GM23338 (cell line): Measurements from ENCODE around the gene BICDL2. TPM values are rescaled to one million over a fixed set of nuclear protein-coding genes. Genes with fewer than 3 reads are reported as not detected.

Experiments used
- ATAC-seq: fragments of 200-7000 bp; cut with Tn5 transposase; 3 replicates; pipeline ENCODE4 v1.9.1; 2020
- DNase-seq: peaks from one replicate; pipeline ENCODE4 v3.0.0-alpha.2; 2015; ENCODE audit warnings: low spot score
- H2AFZ ChIP-seq: fragments of 200-600 bp; sonication (generic); 2 replicates; pipeline ENCODE4 v1.8.0; 2016; ENCODE audit warnings: antibody characterized with exemption, mild to moderate bottlenecking, moderate library complexity
- H3F3A ChIP-seq: fragments of 200-600 bp; sonication (generic); replicated peaks from 2 replicates; pipeline ENCODE4 v1.8.0; 2017; ENCODE audit warnings: antibody characterized with exemption, mixed run types, low read depth
- H3K27ac ChIP-seq: fragments of 200-600 bp; sonication (generic); 2 replicates; pipeline ENCODE4 v1.6.1; 2016; ENCODE audit warnings: low read depth
- H3K27me3 ChIP-seq: fragments of 200-600 bp; sonication (generic); 2 replicates; pipeline ENCODE4 v1.8.0; 2016; ENCODE audit warnings: mild to moderate bottlenecking, mixed run types, moderate library complexity; ENCODE audit not compliant: insufficient read depth
- H3K36me3 ChIP-seq: fragments of 200-600 bp; sonication (generic); 2 replicates; pipeline ENCODE4 v1.8.0; 2016; ENCODE audit warnings: mild to moderate bottlenecking; ENCODE audit not compliant: insufficient read depth
- H3K4me1 ChIP-seq: fragments of 200-600 bp; sonication (generic); 2 replicates; pipeline ENCODE4 v1.8.0; 2016; ENCODE audit warnings: mild to moderate bottlenecking, moderate library complexity; ENCODE audit not compliant: insufficient read depth
- H3K4me2 ChIP-seq: fragments of 200-600 bp; sonication (generic); 2 replicates; pipeline ENCODE4 v1.7.1; 2017; ENCODE audit warnings: mixed run types
- H3K4me3 ChIP-seq: fragments of 200-600 bp; sonication (generic); 2 replicates; pipeline ENCODE4 v1.6.1; 2016; ENCODE audit warnings: mixed run types
- H3K79me2 ChIP-seq: fragments of 200-600 bp; sonication (generic); replicated peaks from 2 replicates; pipeline ENCODE4 v1.8.0; 2017; ENCODE audit warnings: mild to moderate bottlenecking; ENCODE audit not compliant: insufficient read depth
- H3K9me2 ChIP-seq: fragments of 200-600 bp; sonication (generic); 2 replicates; pipeline ENCODE4 v1.8.0; 2017; ENCODE audit not compliant: insufficient read depth
- H4K20me1 ChIP-seq: fragments of 200-600 bp; sonication (generic); replicated peaks from 2 replicates; pipeline ENCODE4 v1.8.0; 2017; ENCODE audit warnings: mild to moderate bottlenecking; ENCODE audit not compliant: insufficient read depth
- H3K27ac Mint-ChIP-seq: 2 replicates; pipeline ENCODE4 v1.8.0; 2020; ENCODE audit warnings: inconsistent platforms, mild to moderate bottlenecking, moderate library complexity, mixed read lengths
- H3K27me3 Mint-ChIP-seq: 3 replicates; pipeline ENCODE4 v1.8.0; 2022; ENCODE audit warnings: low read depth, mild to moderate bottlenecking, moderate library complexity, mixed read lengths, inconsistent platforms; ENCODE audit not compliant: insufficient read depth, poor library complexity
- H3K36me3 Mint-ChIP-seq: 3 replicates; pipeline ENCODE4 v1.8.0; 2021; ENCODE audit warnings: low read depth, mild to moderate bottlenecking, inconsistent platforms, moderate library complexity, mixed read lengths
- H3K4me1 Mint-ChIP-seq: 3 replicates; pipeline ENCODE4 v1.8.0; 2020; ENCODE audit warnings: mild to moderate bottlenecking, inconsistent platforms, mixed read lengths
- H3K4me3 Mint-ChIP-seq: 3 replicates; pipeline ENCODE4 v1.8.0; 2021; ENCODE audit warnings: moderate library complexity, mild to moderate bottlenecking, inconsistent platforms, mixed read lengths
- H3K9me3 Mint-ChIP-seq: 3 replicates; pipeline ENCODE4 v1.8.0; 2020; ENCODE audit warnings: moderate library complexity, mild to moderate bottlenecking, inconsistent platforms, mixed read lengths
- CREB1 ChIP-seq: fragments of 250-450 bp; sonication (Bioruptor Pico); IDR thresholded peaks from 2 replicates; pipeline ENCODE4 v1.5.0; 2020; ENCODE audit warnings: low read depth, mild to moderate bottlenecking, moderate library complexity
- EZH2phosphoT487 ChIP-seq: fragments of 200-600 bp; sonication (generic); IDR thresholded peaks from one replicate; pipeline ENCODE4 v1.8.1; 2018; ENCODE audit warnings: antibody characterized with exemption; ENCODE audit not compliant: unreplicated experiment
- NANOG ChIP-seq: IDR thresholded peaks from 2 replicates; pipeline ENCODE4 v1.6.1; 2016; ENCODE audit warnings: antibody characterized with exemption, borderline replicate concordance
- POLR2AphosphoS5 ChIP-seq: IDR thresholded peaks from 2 replicates; pipeline ENCODE4 v1.6.1; 2016; ENCODE audit warnings: antibody characterized with exemption, low read depth
- REST ChIP-seq: IDR thresholded peaks from one replicate; pipeline ENCODE4 v1.6.1; 2018; ENCODE audit warnings: antibody characterized with exemption; ENCODE audit not compliant: unreplicated experiment
- STAT1 ChIP-seq: IDR thresholded peaks from one replicate; pipeline ENCODE4 v1.6.1; 2016; ENCODE audit warnings: antibody characterized with exemption; ENCODE audit not compliant: unreplicated experiment
- ZNF114 ChIP-seq: fragments of 250-450 bp; sonication (Bioruptor Pico); IDR thresholded peaks from 2 replicates; pipeline ENCODE4 v1.5.0; 2020; ENCODE audit warnings: mild to moderate bottlenecking, moderate library complexity
- polyA plus RNA-seq: library from polyadenylated mRNA; unstranded; fragments of >200 nt; fragmentation: Nextera tagmentation; extraction: Ambion mirVana; gene quantifications from 2 replicates; pipeline ENCODE4 v1.2.1, GENCODE V29; 2016
- total RNA-seq: library from RNA; depleted of rRNA; stranded (reverse); fragments of >200 nt; shearing (Covaris generic); gene quantifications from 2 replicates; pipeline ENCODE4 v1.2.3, GENCODE V29; 2014
- TF ChIP-seq, protein P1 (sequence below): IDR thresholded peaks from 2 replicates; pipeline ENCODE4 v1.6.1; 2016; ENCODE audit warnings: antibody characterized with exemption

Gene BICDL2
- total and polyA plus RNA-seq, 2 experiments from 2014 or later = 12.7 to 18.4 TPM

DNA sequence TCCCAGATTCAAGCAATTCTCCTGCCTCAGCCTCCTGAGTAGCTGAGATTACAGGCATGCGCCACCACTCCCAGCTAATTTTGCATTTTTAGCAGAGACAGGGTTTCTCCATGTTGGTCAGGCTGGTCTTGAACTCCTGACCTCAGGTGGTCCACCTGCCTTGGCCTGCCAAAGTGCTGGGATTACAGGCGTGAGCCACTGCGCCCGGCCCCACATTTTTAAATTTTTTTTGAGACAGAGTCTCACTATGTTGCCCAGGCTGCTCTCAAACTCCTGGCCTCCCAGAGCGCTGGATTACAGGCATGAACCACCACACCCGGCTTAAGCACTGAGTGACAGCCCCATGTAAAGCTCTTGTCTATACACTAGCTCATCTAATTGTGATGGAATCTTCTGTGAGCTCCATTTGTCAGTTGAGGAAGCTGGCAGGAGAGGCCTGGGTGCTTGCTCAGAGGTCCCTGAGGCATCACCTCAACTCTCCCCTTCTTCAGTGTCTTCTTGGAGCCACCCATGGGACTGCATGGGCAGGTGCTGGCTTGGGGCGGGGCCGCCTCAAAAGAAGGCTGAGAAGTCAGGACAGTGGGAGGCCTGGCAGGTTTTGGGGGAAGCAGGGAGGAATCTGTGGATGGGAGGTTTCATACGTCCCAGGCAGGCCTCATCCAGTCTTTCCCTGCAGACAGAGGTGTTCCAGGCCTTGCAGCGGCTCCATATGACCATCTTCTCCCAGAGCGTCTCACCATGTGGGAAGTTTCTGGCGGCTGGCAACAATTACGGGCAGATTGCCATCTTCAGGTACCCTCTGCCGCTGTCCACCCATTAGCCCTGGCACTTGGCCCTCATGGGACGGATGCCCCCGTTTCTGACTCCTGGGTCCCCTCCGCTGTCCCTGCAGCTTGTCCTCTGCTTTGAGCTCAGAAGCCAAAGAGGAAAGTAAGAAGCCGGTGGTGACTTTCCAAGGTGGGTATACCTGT lies 11.4 kb downstream of the BICDL2 start:
- Mint-ChIP-seq H3K27ac (no peak overlapping the region), H3K4me3 (peak overlapping the region; percentile 96; the same call in 1 of the 3 replicates), H3K36me3 (peaks cover 55% of the 10 kb centered on the region), H3K9me3 (no peaks in the 10 kb centered on the region; the same call in 1 of the 3 replicates), H3K4me1 (peaks cover 34% of the 10 kb centered on the region), H3K27me3 (peaks cover 39% of the 10 kb centered on the region)
- ATAC-seq = no peak
- peak overlapping the region; percentile 85; the same call in 1 of the 2 replicates for H3K4me3 ChIP-seq
- peaks cover 17% of the 10 kb centered on the region; the same call in 1 of the 2 replicates for H3K79me2 ChIP-seq
- peaks cover 20% of the 10 kb centered on the region for H4K20me1 ChIP-seq
- H3F3A ChIP-seq = peaks cover 62% of the 10 kb centered on the region
- H3K36me3 ChIP-seq = no peaks in the 10 kb centered on the region
- no peaks in the 10 kb centered on the region for H3K9me2 ChIP-seq
- peaks cover 13% of the 10 kb centered on the region for H3K27me3 ChIP-seq
- H3K27ac ChIP-seq = no peak overlapping the region
- DNase-seq = no peak
- peak overlapping the region; percentile 97; the same call in 1 of the 2 replicates for H3K4me2 ChIP-seq
- H3K4me1 ChIP-seq = peaks cover 37% of the 10 kb centered on the region
- TF ChIP-seq STAT1 = no peak
- TF ChIP-seq POLR2AphosphoS5 = no peak
- H2AFZ ChIP-seq = no peak overlapping the region

DNA sequence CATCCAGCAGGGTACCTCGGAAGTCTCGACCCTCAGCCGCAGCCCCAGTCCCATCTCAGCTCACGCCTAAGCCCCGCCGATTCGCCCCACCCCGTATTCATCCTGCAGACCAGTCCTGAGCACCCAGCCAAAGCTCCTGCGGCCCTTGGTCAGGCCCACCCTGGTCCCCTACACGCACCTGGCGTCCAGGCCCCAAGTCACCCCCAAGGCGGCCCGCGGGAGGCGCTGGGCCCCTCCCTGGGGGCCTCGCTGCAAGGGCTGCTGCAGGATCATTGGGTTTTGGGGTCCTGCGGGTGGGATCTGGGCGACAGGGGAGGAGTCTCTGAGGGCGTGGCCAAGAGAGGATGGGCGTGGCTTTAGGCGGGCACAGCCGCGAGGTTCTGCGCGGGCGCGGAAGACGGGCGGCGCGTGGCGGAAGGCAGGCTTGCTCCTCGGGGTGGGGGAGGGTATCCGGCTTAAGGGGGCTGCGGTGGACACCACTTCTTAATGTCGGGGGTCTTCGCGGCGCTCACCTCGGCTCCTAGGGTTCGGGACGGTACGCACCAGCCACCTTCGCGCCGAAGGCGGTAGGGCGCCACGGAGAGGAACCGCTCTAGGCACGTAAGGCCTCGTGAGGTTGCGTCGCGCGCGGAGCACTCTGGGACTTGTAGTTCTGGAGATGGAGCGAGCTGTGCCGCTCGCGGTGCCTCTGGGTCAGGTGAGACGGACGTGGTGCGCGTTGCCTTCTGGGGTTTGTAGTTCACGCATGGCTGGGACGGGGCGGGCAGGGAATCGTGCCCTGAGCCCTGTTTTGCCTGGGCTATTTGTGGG lies 12.9 kb downstream of the BICDL2 start, which contains the start of the genes HCFC1R1 and THOC6:
Gene HCFC1R1, minus strand, starts transcription at position 274 of the 810 bp plus-strand sequence. Its CDS starts 1 bp downstream, at position 273.
Gene THOC6, plus strand, starts transcription at position 367 of the 810 bp plus-strand sequence. Its CDS starts 292 bp downstream, at position 659.
- peak within 1 kb of the TSS; percentile 99 for H3K27ac ChIP-seq
- peak within 1 kb of the TSS; percentile 98 for H3K27ac Mint-ChIP-seq
- TF ChIP-seq ZNF114 (no peak), EZH2phosphoT487 (no peak), CREB1 (CRISPR knock-in tag) (peak; percentile 88), REST (no peak), NANOG (no peak)
- TF ChIP-seq, protein P1, sequence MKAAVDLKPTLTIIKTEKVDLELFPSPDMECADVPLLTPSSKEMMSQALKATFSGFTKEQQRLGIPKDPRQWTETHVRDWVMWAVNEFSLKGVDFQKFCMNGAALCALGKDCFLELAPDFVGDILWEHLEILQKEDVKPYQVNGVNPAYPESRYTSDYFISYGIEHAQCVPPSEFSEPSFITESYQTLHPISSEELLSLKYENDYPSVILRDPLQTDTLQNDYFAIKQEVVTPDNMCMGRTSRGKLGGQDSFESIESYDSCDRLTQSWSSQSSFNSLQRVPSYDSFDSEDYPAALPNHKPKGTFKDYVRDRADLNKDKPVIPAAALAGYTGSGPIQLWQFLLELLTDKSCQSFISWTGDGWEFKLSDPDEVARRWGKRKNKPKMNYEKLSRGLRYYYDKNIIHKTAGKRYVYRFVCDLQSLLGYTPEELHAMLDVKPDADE = peak; percentile 99

More for the DNA sequence above, 12.9 kb downstream of the BICDL2 start, which contains the start of the genes HCFC1R1 and THOC6:
- H3K4me3 ChIP-seq = peak within 1 kb of the TSS; percentile 85
- DNase-seq (peak; percentile 100), ATAC-seq (peak; percentile 41)
- peaks cover 2% of the 10 kb centered on the region; the same call in 1 of the 2 replicates for H3K27me3 ChIP-seq
- no peaks in the 10 kb centered on the region for H3K36me3 ChIP-seq
- peaks cover 43% of the 10 kb centered on the region for H3K27me3 Mint-ChIP-seq
- H3K9me2 ChIP-seq = no peaks in the 10 kb centered on the region
- H4K20me1 ChIP-seq = peaks cover 20% of the 10 kb centered on the region
- H3K4me1 ChIP-seq = peaks cover 37% of the 10 kb centered on the region
- H3K9me3 Mint-ChIP-seq = no peaks in the 10 kb centered on the region; the same call in 1 of the 3 replicates
- peaks cover 17% of the 10 kb centered on the region; the same call in 1 of the 2 replicates for H3K79me2 ChIP-seq
- H2AFZ ChIP-seq = no peak within 1 kb of the TSS
- peak within 1 kb of the TSS; percentile 97 for H3K4me2 ChIP-seq
- H3F3A ChIP-seq = peaks cover 59% of the 10 kb centered on the region
- peaks cover 45% of the 10 kb centered on the region for H3K36me3 Mint-ChIP-seq
- H3K4me1 Mint-ChIP-seq = peaks cover 31% of the 10 kb centered on the region
- H3K4me3 Mint-ChIP-seq = peak within 1 kb of the TSS; percentile 96
